ENCODE measurements around the gene RYK. TPM values are rescaled to one million over a fixed set of nuclear protein-coding genes. Genes with fewer than 3 reads are reported as not detected.

RYK gene
- total RNA-seq, 1 donor from 2014 or later: 56.6 TPM

DNA sequence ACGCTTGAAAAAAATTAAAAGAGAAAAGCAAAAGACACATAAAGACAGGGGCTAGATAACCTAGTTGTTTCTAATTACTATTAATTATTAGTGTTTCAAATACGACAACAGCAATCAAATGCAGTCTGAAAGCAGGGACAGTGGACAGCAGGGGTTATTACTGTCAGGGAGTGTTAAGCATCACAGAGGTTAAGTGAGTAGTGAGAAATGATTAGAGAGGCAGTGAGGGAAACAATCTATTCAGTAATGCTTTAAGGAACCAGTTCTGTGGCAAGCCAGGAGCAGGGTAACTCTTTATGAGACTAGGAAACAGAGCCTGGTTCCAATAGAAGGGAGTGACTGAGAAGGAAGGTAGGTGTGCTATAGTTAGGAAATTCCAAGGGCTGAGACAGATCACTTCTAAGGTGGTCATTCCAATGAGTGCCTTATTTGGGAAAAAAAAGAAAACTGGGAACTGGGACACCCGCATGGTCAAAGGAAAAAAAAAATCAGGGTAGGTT lies 15.0 kb downstream of the RYK start:
- intact Hi-C loops (cut with DNase I): no loop called here
- H3K36me3 ChIP-seq: no peaks in the 10 kb centered on the region
- no peak overlapping the region for H3K4me3 ChIP-seq
- TF ChIP-seq, protein P1, sequence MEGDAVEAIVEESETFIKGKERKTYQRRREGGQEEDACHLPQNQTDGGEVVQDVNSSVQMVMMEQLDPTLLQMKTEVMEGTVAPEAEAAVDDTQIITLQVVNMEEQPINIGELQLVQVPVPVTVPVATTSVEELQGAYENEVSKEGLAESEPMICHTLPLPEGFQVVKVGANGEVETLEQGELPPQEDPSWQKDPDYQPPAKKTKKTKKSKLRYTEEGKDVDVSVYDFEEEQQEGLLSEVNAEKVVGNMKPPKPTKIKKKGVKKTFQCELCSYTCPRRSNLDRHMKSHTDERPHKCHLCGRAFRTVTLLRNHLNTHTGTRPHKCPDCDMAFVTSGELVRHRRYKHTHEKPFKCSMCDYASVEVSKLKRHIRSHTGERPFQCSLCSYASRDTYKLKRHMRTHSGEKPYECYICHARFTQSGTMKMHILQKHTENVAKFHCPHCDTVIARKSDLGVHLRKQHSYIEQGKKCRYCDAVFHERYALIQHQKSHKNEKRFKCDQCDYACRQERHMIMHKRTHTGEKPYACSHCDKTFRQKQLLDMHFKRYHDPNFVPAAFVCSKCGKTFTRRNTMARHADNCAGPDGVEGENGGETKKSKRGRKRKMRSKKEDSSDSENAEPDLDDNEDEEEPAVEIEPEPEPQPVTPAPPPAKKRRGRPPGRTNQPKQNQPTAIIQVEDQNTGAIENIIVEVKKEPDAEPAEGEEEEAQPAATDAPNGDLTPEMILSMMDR (IDR thresholded peaks at IDR 0.05): no peak
- H3K27me3 ChIP-seq: no peaks in the 10 kb centered on the region
- peak; percentile 19 for ATAC-seq
- DNase-seq: no peak
- H3K9me3 ChIP-seq: no peaks in the 10 kb centered on the region
- H3K27ac ChIP-seq: peak overlapping the region; percentile 17
- peaks cover 29% of the 10 kb centered on the region for H3K4me1 ChIP-seq

DNA sequence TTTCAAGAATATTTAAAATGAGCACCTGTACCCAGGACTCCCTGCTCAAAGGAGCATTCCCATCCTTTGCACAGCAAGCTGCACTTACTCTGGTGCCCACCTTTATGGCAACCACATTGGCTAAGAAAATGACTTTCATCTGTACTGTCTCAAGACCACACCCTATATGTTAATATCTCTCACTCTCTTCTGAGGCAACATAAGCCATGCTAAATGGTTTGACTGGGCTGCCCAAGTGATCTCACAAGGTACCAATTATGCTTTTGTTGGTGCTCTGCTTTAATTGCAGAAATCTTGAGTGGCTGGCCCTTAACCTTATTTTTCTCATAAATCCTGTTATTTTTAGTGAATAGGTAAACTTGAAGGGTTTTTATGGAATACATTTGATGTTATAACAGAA lies 17.7 kb downstream of the RYK start:
- no peak overlapping the region for H3K27ac ChIP-seq
- peaks cover 19% of the 10 kb centered on the region for H3K4me1 ChIP-seq
- H3K27me3 ChIP-seq: no peaks in the 10 kb centered on the region
- H3K4me3 ChIP-seq: no peak overlapping the region
- ATAC-seq: no peak
- H3K36me3 ChIP-seq: no peaks in the 10 kb centered on the region
- DNase-seq: no peak
- TF ChIP-seq, protein P1 (IDR thresholded peaks at IDR 0.05): no peak
- H3K9me3 ChIP-seq: no peaks in the 10 kb centered on the region
- intact Hi-C loops (cut with DNase I): no loop called here

- H3K4me3 ChIP-seq: no peak overlapping the region
- no peak overlapping the region for H3K27ac ChIP-seq
- H3K4me1 ChIP-seq: peaks cover 19% of the 10 kb centered on the region
- TF ChIP-seq, protein P1 (IDR thresholded peaks at IDR 0.05): no peak
- H3K36me3 ChIP-seq: no peaks in the 10 kb centered on the region
- no peaks in the 10 kb centered on the region for H3K27me3 ChIP-seq
- intact Hi-C loops (cut with DNase I): no loop called here
- DNase-seq (no peak), ATAC-seq (no peak)
- no peaks in the 10 kb centered on the region for H3K9me3 ChIP-seq
Observed at GRCh38 chr3:134232151-134232550, 18.5 kb downstream of the RYK start.

- ATAC-seq (no peak), DNase-seq (no peak)
- Histone ChIP-seq H3K4me1 (peaks cover 12% of the 10 kb centered on the region), H3K27ac (no peak overlapping the region), H3K9me3 (no peaks in the 10 kb centered on the region), H3K36me3 (no peaks in the 10 kb centered on the region), H3K27me3 (no peaks in the 10 kb centered on the region), H3K4me3 (no peak overlapping the region)
- intact Hi-C loops (cut with DNase I): no loop called here
- TF ChIP-seq, protein P1 (IDR thresholded peaks at IDR 0.05): no peak
Observed at GRCh38 chr3:134231131-134231530, 19.5 kb downstream of the RYK start.

- DNase-seq (no peak), ATAC-seq (no peak)
- TF ChIP-seq, protein P1 (IDR thresholded peaks at IDR 0.05): no peak
- Histone ChIP-seq H3K36me3 (no peaks in the 10 kb centered on the region), H3K4me3 (no peak overlapping the region), H3K4me1 (peaks cover 4% of the 10 kb centered on the region), H3K9me3 (no peaks in the 10 kb centered on the region), H3K27me3 (no peaks in the 10 kb centered on the region), H3K27ac (no peak overlapping the region)
- intact Hi-C loops (cut with DNase I): no loop called here
Observed at GRCh38 chr3:134229038-134229437, 21.6 kb downstream of the RYK start.

DNA sequence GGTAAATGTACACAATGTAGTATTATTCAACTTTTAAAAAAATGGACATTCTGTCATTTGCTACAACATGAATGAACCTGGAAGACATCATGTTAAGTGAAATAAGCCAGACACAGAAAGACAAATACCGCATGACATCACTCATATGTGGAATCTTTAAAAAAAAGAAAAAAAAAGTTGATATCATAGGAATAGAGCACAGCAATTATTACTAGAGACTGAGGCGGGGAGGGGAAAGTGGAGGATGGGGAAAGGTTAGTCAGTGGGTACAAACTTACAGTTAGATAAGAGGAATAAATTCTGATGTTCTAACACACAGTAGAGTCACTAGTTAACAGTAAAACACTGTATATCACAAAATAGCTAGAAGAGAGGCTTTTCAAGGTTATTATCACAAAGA lies 22.2 kb downstream of the RYK start:
- no peak for ATAC-seq
- H3K9me3 ChIP-seq: no peaks in the 10 kb centered on the region
- peaks cover 8% of the 10 kb centered on the region for H3K4me1 ChIP-seq
- DNase-seq: no peak
- TF ChIP-seq, protein P1 (IDR thresholded peaks at IDR 0.05): no peak
- intact Hi-C loops (cut with DNase I): no loop called here
- no peaks in the 10 kb centered on the region for H3K36me3 ChIP-seq
- H3K4me3 ChIP-seq: no peak overlapping the region
- no peaks in the 10 kb centered on the region for H3K27me3 ChIP-seq
- no peak overlapping the region for H3K27ac ChIP-seq

Data from upper lobe of right lung (tissue), 1 donor.